ENCODE measurements around the gene MPV17L2. TPM values are rescaled to one million over a fixed set of nuclear protein-coding genes. Genes with fewer than 3 reads are reported as not detected.
A peak's percentile ranks its signal among the peaks of the same experiment; 100 is the strongest.

The MPV17L2 gene
- total RNA-seq, 3 donors from 2014 or later = 24.3 to 41.3 (median 37.1) TPM

- Histone ChIP-seq H3K27ac (no peak overlapping the region), H3K36me3 (no peaks in the 10 kb centered on the region)
- no peak for DNase-seq (ENCODE audit: low spot score in 2 of 2)
Observed at GRCh38 chr19:18147396-18147795, 45.6 kb upstream of the MPV17L2 start.

GRCh38 chr19:18149596-18149975, 43.4 kb upstream of the MPV17L2 start:
- no peaks in the 10 kb centered on the region for H3K9me3 ChIP-seq
- H3K36me3 ChIP-seq = no peaks in the 10 kb centered on the region
- H3K4me1 ChIP-seq = peaks cover 6 to 7% of the 10 kb centered on the region in 2 donors
- no peaks in the 10 kb centered on the region for H3K27me3 ChIP-seq
- no peak overlapping the region for H3K4me3 ChIP-seq
- no peak for DNase-seq (ENCODE audit: low spot score in 2 of 2)
- intact Hi-C loops (cut with DNase I; ENCODE audit: low total_unique reads) = no loop called here
- H3K27ac ChIP-seq = no peak overlapping the region
- no peak for TF ChIP-seq POLR2AphosphoS5 (IDR thresholded peaks at IDR 0.05)
- no peak for TF ChIP-seq CTCF (IDR thresholded peaks at IDR 0.05)
- TF ChIP-seq POLR2A (IDR thresholded peaks at IDR 0.05) = no peak

More at GRCh38 chr19:18147396-18147795, 45.6 kb upstream of the MPV17L2 start:
- TF ChIP-seq POLR2AphosphoS5 (IDR thresholded peaks at IDR 0.05) (no peak), POLR2A (IDR thresholded peaks at IDR 0.05) (no peak), CTCF (IDR thresholded peaks at IDR 0.05) (no peak)
- H3K4me1 ChIP-seq = no peaks in the 10 kb centered on the region
- no peaks in the 10 kb centered on the region for H3K9me3 ChIP-seq
- intact Hi-C loops (cut with DNase I; ENCODE audit: low total_unique reads) = no loop called here
- H3K4me3 ChIP-seq = no peak overlapping the region
- no peaks in the 10 kb centered on the region for H3K27me3 ChIP-seq

- Histone ChIP-seq H3K4me3 (no peak overlapping the region), H3K36me3 (no peaks in the 10 kb centered on the region), H3K27me3 (no peaks in the 10 kb centered on the region), H3K27ac (no peak overlapping the region), H3K4me1 (peaks cover 12 to 14% of the 10 kb centered on the region in 2 donors), H3K9me3 (no peaks in the 10 kb centered on the region)
- no peak for TF ChIP-seq CTCF (IDR thresholded peaks at IDR 0.05)
- TF ChIP-seq POLR2A (IDR thresholded peaks at IDR 0.05) = no peak
- TF ChIP-seq POLR2AphosphoS5 (IDR thresholded peaks at IDR 0.05) = no peak
- intact Hi-C loops (cut with DNase I; ENCODE audit: low total_unique reads) = no loop called here
- no peak for DNase-seq (ENCODE audit: low spot score in 2 of 2)
Observed at GRCh38 chr19:18150776-18151624, 42.0 kb upstream of the MPV17L2 start.

GRCh38 chr19:18152442-18152816, 40.6 kb upstream of the MPV17L2 start:
- H3K27ac ChIP-seq = peak overlapping the region; percentile 92 to 93
- intact Hi-C loops (cut with DNase I; ENCODE audit: low total_unique reads) = no loop called here
- H3K9me3 ChIP-seq = no peaks in the 10 kb centered on the region
- peaks cover 20 to 26% of the 10 kb centered on the region in 2 donors for H3K4me1 ChIP-seq
- DNase-seq (ENCODE audit: low spot score in 2 of 2) = peak; percentile 91 to 95
- no peaks in the 10 kb centered on the region for H3K27me3 ChIP-seq
- TF ChIP-seq POLR2AphosphoS5 (IDR thresholded peaks at IDR 0.05) (peak; percentile 17 to 65 (median 37)), CTCF (IDR thresholded peaks at IDR 0.05) (peak; percentile 53 to 74 (median 60)), POLR2A (IDR thresholded peaks at IDR 0.05) (no peak)
- peak overlapping the region; percentile 73 to 95 (median 90) for H3K4me3 ChIP-seq
- H3K36me3 ChIP-seq = no peaks in the 10 kb centered on the region

GRCh38 chr19:18152817-18153555, 40.0 kb upstream of the MPV17L2 start, which contains the start of gene PIK3R2:
Gene PIK3R2, plus strand, starts transcription at chr19:18153163. Its CDS starts 2,717 bp downstream, at chr19:18155880.
- intact Hi-C loops (cut with DNase I; ENCODE audit: low total_unique reads) = no loop called here
- Histone ChIP-seq H3K27me3 (no peaks in the 10 kb centered on the region), H3K36me3 (no peaks in the 10 kb centered on the region), H3K27ac (peak within 1 kb of the TSS; percentile 92 to 93), H3K4me1 (peaks cover 20 to 30% of the 10 kb centered on the region in 2 donors), H3K4me3 (peak within 1 kb of the TSS; percentile 73 to 95 (median 90)), H3K9me3 (no peaks in the 10 kb centered on the region)
- DNase-seq (ENCODE audit: low spot score in 2 of 2) = peak; percentile 99 to 100
- TF ChIP-seq CTCF (IDR thresholded peaks at IDR 0.05) (no peak), POLR2A (IDR thresholded peaks at IDR 0.05) (no peak), POLR2AphosphoS5 (IDR thresholded peaks at IDR 0.05) (no peak)

Data from breast epithelium (tissue), 4 donors.